Psoas muscle (tissue), 8 donors: Measurements from ENCODE around the gene HORMAD1. TPM values are rescaled to one million over a fixed set of nuclear protein-coding genes. Genes with fewer than 3 reads are reported as not detected.
A peak's percentile ranks its signal among the peaks of the same experiment; 100 is the strongest.

ENCODE experiments used
- ATAC-seq, 4 donors: fragments of 200-7000 bp; cut with Tn5 transposase; one replicate each; pipeline ENCODE4 v1.9.1; 2020; ENCODE audit warnings: moderate library complexity in 3 of 4, mild to moderate bottlenecking in 2 of 4
- DNase-seq, 2 donors: peaks; one replicate each; pipeline ENCODE4 v3.0.0-alpha.2; 2020
- H3K27ac ChIP-seq: fragments of 200-600 bp; one replicate; pipeline ENCODE4 v1.8.0; 2022
- H3K27me3 ChIP-seq, 3 donors: fragments of 200-600 bp in 1 of 3; one replicate each; pipeline versions ENCODE4 v1.6.1 to v1.8.0; 2013 to 2022; ENCODE audit warnings: low read length in 2 of 3, mild to moderate bottlenecking in 2 of 3, moderate library complexity in 1 of 3; ENCODE audit not compliant: insufficient read depth in 3 of 3
- H3K36me3 ChIP-seq, 2 donors: fragments of 200-600 bp in 1 of 2; one replicate each; pipeline versions ENCODE4 v1.6.1 to v1.8.0; 2013 to 2022; ENCODE audit warnings: low read depth in 1 of 2, mild to moderate bottlenecking in 1 of 2, moderate library complexity in 1 of 2; ENCODE audit not compliant: insufficient read depth in 1 of 2
- H3K4me1 ChIP-seq: fragments of 200-600 bp; one replicate; pipeline ENCODE4 v1.8.0; 2022
- H3K4me3 ChIP-seq: fragments of 200-600 bp; one replicate; pipeline ENCODE4 v1.8.0; 2022; ENCODE audit warnings: mild to moderate bottlenecking
- H3K9me3 ChIP-seq: fragments of 200-600 bp; one replicate; pipeline ENCODE4 v1.8.0; 2022
- CTCF ChIP-seq: fragments of 200-600 bp; IDR thresholded peaks from one replicate; pipeline ENCODE4 v1.8.0; 2022; ENCODE audit warnings: antibody characterized with exemption
- WGBS, 3 donors: extraction: QIAGEN DNeasy Blood & Tissue Kit; methylation state at CpG; one replicate each; pipeline versions ENCODE4 v1.1.6 to v1.1.7; 2013; 5-methylcytosine and 5-hydroxymethylcytosine counted together
- intact Hi-C, 2 donors: fragments of 100-400 bp; cut with DNase I; formaldehyde crosslinking; loops; one replicate each; pipeline versions ENCODE4 v1.11.0 to v1.14.2; 2022
- polyA plus RNA-seq, 3 donors: library from polyadenylated mRNA; stranded (reverse); fragments of 200-250 nt; gene quantifications; one replicate each; pipeline ENCODE4 v1.2.3, GENCODE V29; 2013
- total RNA-seq, 4 donors: library from RNA; stranded (reverse); fragmentation: NEBNext Ultra II Directional in 2 of 4; extraction: Animal tissue kit (Norgen Biotek cat#: 25700) in 2 of 4; gene quantifications; one replicate each; pipeline versions ENCODE4 v1.2.1 to v1.2.4, GENCODE V29; 2021 to 2023
- donor health status: healthy with polysubstance abuse.
- donor health status: DM: no; HTN: no; CAD: no; lungs with moderate emphysema.
- donor health status: Bipolar disorder and iron deficiency.
- donor health status: healthy.
- donor health status: DM: yes; HTN: yes; CAD: no.
- donor health status: DM: no; HTN: no; CAD: no.
- donor health status: DM: no; HTN: no; CAD: no.
- donor health status: DM: yes; HTN: yes; CAD: no.

Gene HORMAD1
- total and polyA plus RNA-seq, 7 donors = 0.48 TPM; not detected in 6

- intact Hi-C loops = loop anchor here in 1 of 2 donors (10.0 kb wide), 1 partner anchor 131 kb away; no protein-coding TSS in a partner anchor
- DNase-seq (no peak), ATAC-seq (no peak)
- no peaks in the 10 kb centered on the region for H3K27me3 ChIP-seq
- H3K27ac ChIP-seq = peak overlapping the region; percentile 79
- no peaks in the 10 kb centered on the region for H3K9me3 ChIP-seq
- peaks cover 17% of the 10 kb centered on the region for H3K4me1 ChIP-seq
- peaks cover 0 to 44% of the 10 kb centered on the region in 2 donors for H3K36me3 ChIP-seq
- 17 to 25% (median 22%) methylated on average over 1 of the region's 1 CpG for WGBS, 3 donors
- H3K4me3 ChIP-seq = peak overlapping the region; percentile 82
- no peak for TF ChIP-seq CTCF
Measured at GRCh38 chr1:150696162-150696561, 24.5 kb downstream of the HORMAD1 start.

GRCh38 chr1:150695561-150695960 is 25.1 kb downstream of the HORMAD1 start:
- Histone ChIP-seq H3K4me1 (peaks cover 17% of the 10 kb centered on the region), H3K9me3 (no peaks in the 10 kb centered on the region), H3K36me3 (peaks cover 0 to 50% of the 10 kb centered on the region in 2 donors), H3K27ac (peak overlapping the region; percentile 79), H3K27me3 (no peaks in the 10 kb centered on the region), H3K4me3 (peak overlapping the region; percentile 82)
- WGBS, 3 donors = 74 to 82% (median 77%) methylated on average over 4 of the region's 4 CpGs
- no peak for DNase-seq
- no peak for TF ChIP-seq CTCF
- ATAC-seq = no peak
- intact Hi-C loops = loop anchor here in 1 of 2 donors (10.0 kb wide), 1 partner anchor 131 kb away; no protein-coding TSS in a partner anchor

GRCh38 chr1:150692720-150693119 is 28.0 kb downstream of the HORMAD1 start:
- no peak overlapping the region for H3K4me3 ChIP-seq
- H3K27me3 ChIP-seq = no peaks in the 10 kb centered on the region
- no peak overlapping the region for H3K27ac ChIP-seq
- peaks cover 0 to 73% of the 10 kb centered on the region in 2 donors for H3K36me3 ChIP-seq
- no peak for TF ChIP-seq CTCF
- no peaks in the 10 kb centered on the region for H3K9me3 ChIP-seq
- ATAC-seq (no peak), DNase-seq (no peak)
- intact Hi-C loops = loop anchor here in 1 of 2 donors (10.0 kb wide), 1 partner anchor 128 kb away; no protein-coding TSS in a partner anchor
- H3K4me1 ChIP-seq = peaks cover 22% of the 10 kb centered on the region
- WGBS, 3 donors = 80 to 83% (median 81%) methylated on average over 3 of the region's 3 CpGs

GRCh38 chr1:150688763-150689162 is 31.9 kb downstream of the HORMAD1 start:
- no peak overlapping the region for H3K27ac ChIP-seq
- no peak for DNase-seq
- ATAC-seq = no peak
- peaks cover 11% of the 10 kb centered on the region for H3K4me1 ChIP-seq
- peaks cover 0 to 75% of the 10 kb centered on the region in 2 donors for H3K36me3 ChIP-seq
- no peaks in the 10 kb centered on the region for H3K27me3 ChIP-seq
- H3K4me3 ChIP-seq = no peak overlapping the region
- TF ChIP-seq CTCF = no peak
- intact Hi-C loops = no loop called here
- 75 to 95% (median 81%) methylated on average over 1 of the region's 1 CpG for WGBS, 3 donors
- no peaks in the 10 kb centered on the region for H3K9me3 ChIP-seq

GRCh38 chr1:150686275-150686674 is 34.4 kb downstream of the HORMAD1 start:
- no peak for TF ChIP-seq CTCF
- whole genome bisulfite sequencing, 3 donors = 95 to 96% (median 95%) methylated on average over 3 of the region's 3 CpGs

More at GRCh38 chr1:150686275-150686674, 34.4 kb downstream of the HORMAD1 start:
- H3K4me3 ChIP-seq = no peak overlapping the region
- intact Hi-C loops = no loop called here
- H3K27ac ChIP-seq = no peak overlapping the region
- peaks cover 11% of the 10 kb centered on the region for H3K4me1 ChIP-seq
- no peaks in the 10 kb centered on the region for H3K27me3 ChIP-seq
- ATAC-seq (no peak), DNase-seq (no peak)
- H3K9me3 ChIP-seq = no peaks in the 10 kb centered on the region
- H3K36me3 ChIP-seq = peaks cover 0 to 68% of the 10 kb centered on the region in 2 donors
